Endothelial cell of umbilical vein (primary cell): ENCODE data around the gene ZNF316.

Experiments
- EZH2 ChIP-seq: IDR thresholded peaks from 2 replicates; pipeline ENCODE4 v1.6.1; 2012; ENCODE audit warnings: borderline replicate concordance, low read depth, mild to moderate bottlenecking, moderate library complexity, low read length, inconsistent platforms; ENCODE audit not compliant: severe bottlenecking
- MAX ChIP-seq: IDR thresholded peaks from 2 replicates; pipeline ENCODE4 v1.6.1; 2011; ENCODE audit not compliant: insufficient read depth, insufficient read length

GRCh38 chr7:6642239-6642839 lies 5.2 kb downstream of the ZNF316 start:
- TF ChIP-seq EZH2: no peak
- no peak for TF ChIP-seq MAX
